GM19438 (cell line): ENCODE data around the gene LRFN3.
A peak's percentile ranks its signal among the peaks of the same experiment; 100 is the strongest.
"Not testable (repeated sequence)": the region's sequence is repeated elsewhere in the genome, so short reads cannot be mapped to it uniquely, and the experiment has no call there.

Source experiments
- ATAC-seq: cut with Tn5 transposase; IDR thresholded peaks from one replicate; pipeline ENCODE4 v1.9.1; 2021; ENCODE audit warnings: low read depth; ENCODE audit not compliant: unreplicated experiment

Gene LRFN3

GRCh38 chr19:35935911-35936737 lies at the start of gene LRFN3:
Gene LRFN3, plus strand, starts transcription at chr19:35936374. Its CDS starts 3,052 bp downstream, at chr19:35939426.
- ATAC-seq: no peak

- no peak for ATAC-seq
These were observed 49.0 kb upstream of the LRFN3 start for GRCh38 chr19:35887197-35887596.

- no peak for ATAC-seq
These were observed 47.8 kb upstream of the LRFN3 start for GRCh38 chr19:35888398-35888797.

GRCh38 chr19:35889370-35890112 lies 46.6 kb upstream of the LRFN3 start:
- no peak for ATAC-seq

- no peak for ATAC-seq
These were observed 46.0 kb upstream of the LRFN3 start for GRCh38 chr19:35890113-35890650.

- not testable (repeated sequence) for ATAC-seq
These were observed 44.4 kb upstream of the LRFN3 start for GRCh38 chr19:35891819-35892218.

- ATAC-seq: no peak
These were observed 41.8 kb upstream of the LRFN3 start for GRCh38 chr19:35894342-35894741.

GRCh38 chr19:35895911-35896642 lies 40.1 kb upstream of the LRFN3 start:
- no peak for ATAC-seq

- no peak for ATAC-seq
These were observed 39.5 kb upstream of the LRFN3 start for GRCh38 chr19:35896643-35897040.

- no peak for ATAC-seq
These were observed 38.3 kb upstream of the LRFN3 start for GRCh38 chr19:35897706-35898451.

- ATAC-seq: no peak
These were observed 37.7 kb upstream of the LRFN3 start for GRCh38 chr19:35898499-35898809.

GRCh38 chr19:35899547-35900214 lies 36.5 kb upstream of the LRFN3 start:
- peak; percentile 44 for ATAC-seq

GRCh38 chr19:35901055-35901644 lies 35.0 kb upstream of the LRFN3 start:
- ATAC-seq: no peak

- no peak for ATAC-seq
These were observed 34.1 kb upstream of the LRFN3 start, which contains the start of gene HCST for GRCh38 chr19:35901854-35902661. Gene HCST, plus strand, starts transcription at chr19:35902529. Its CDS starts 65 bp downstream, at chr19:35902594.

GRCh38 chr19:35902870-35903475 lies 33.2 kb upstream of the LRFN3 start:
- ATAC-seq: no peak

- peak; percentile 39 for ATAC-seq
These were observed 32.5 kb upstream of the LRFN3 start for GRCh38 chr19:35903550-35904179.

- no peak for ATAC-seq
These were observed 31.7 kb upstream of the LRFN3 start for GRCh38 chr19:35904311-35905068.
